GM12878 (cell line): ENCODE results near the gene PRKCE.
"Not testable (repeated sequence)": the region's sequence is repeated elsewhere in the genome, so short reads cannot be mapped to it uniquely, and the experiment has no call there.

Experiments used
- BRCA1 ChIP-seq: IDR thresholded peaks from 2 replicates; pipeline ENCODE4 v1.6.1; 2011; ENCODE audit warnings: low read depth, low read length, improper control_type of control experiment
- CTCF ChIP-seq, 3 experiments: IDR thresholded peaks in 2 of 3; conservative IDR thresholded peaks in 1 of 3; 2 replicates each; pipeline ENCODE4 v1.5.1; 2011; ENCODE audit warnings: low read depth in 3 of 3, low read length in 3 of 3, mild to moderate bottlenecking in 3 of 3, control low read depth in 2 of 3, moderate library complexity in 2 of 3, inconsistent platforms in 1 of 3, mixed read lengths in 1 of 3; ENCODE audit not compliant: control insufficient read depth in 2 of 3, insufficient read depth in 1 of 3; ENCODE audit errors: extremely low read depth in 1 of 3
- E2F4 ChIP-seq: IDR thresholded peaks from 2 replicates; pipeline ENCODE4 v1.6.1; 2012; ENCODE audit warnings: low read depth, low read length, improper control_type of control experiment
- USF2 ChIP-seq: IDR thresholded peaks from 2 replicates; pipeline ENCODE4 v1.6.1; 2011; ENCODE audit warnings: low read depth, low read length, improper control_type of control experiment, borderline replicate concordance
- YBX1 ChIP-seq: fragments of 450-650 bp; IDR thresholded peaks from 2 replicates; pipeline ENCODE4 v1.6.1; 2016; ENCODE audit warnings: antibody characterized with exemption
- ZNF274 ChIP-seq: IDR thresholded peaks from one replicate; pipeline ENCODE4 v1.8.0; 2011; ENCODE audit not compliant: insufficient read length, insufficient read depth

GRCh38 chr2:45890371-45890646 is 238.8 kb downstream of the PRKCE start:
- TF ChIP-seq USF2; CTCF (IDR thresholded peaks at IDR 0.05 in 2 of 3, conservative IDR thresholded peaks at IDR 0.05 in 1 of 3; ENCODE audit: control insufficient read depth in 2 of 3, extremely low read depth in 1 of 3, insufficient read depth in 1 of 3, low read depth in 3 of 3, low read length in 3 of 3); E2F4; ZNF274; YBX1; BRCA1: not testable (repeated sequence)
